ENCODE results near the gene HARS1. TPM values are rescaled to one million over a fixed set of nuclear protein-coding genes. Genes with fewer than 3 reads are reported as not detected.
A peak's percentile ranks its signal among the peaks of the same experiment; 100 is the strongest.

HARS1 gene
- total and polyA plus RNA-seq, 10 of the 15 experiments (the other 5 are each of a cell fraction or from before 2014, with no cell fraction given): 12.0 to 93.8 (median 76.9) TPM

GRCh38 chr5:140673187-140673976, 17.8 kb downstream of the HARS1 start, which contains the start of gene DND1:
Gene DND1 (minus strand): TSS chr5:140673576. CDS start chr5:140673542, 34 bp downstream.
- SMC1A ChIA-PET (ENCODE audit: uncharacterized antibody, unreplicated experiment): no interaction called here
- CTCF ChIA-PET: no interaction called here
- no peaks in the 10 kb centered on the region for H3K79me2 ChIP-seq (ENCODE audit: control insufficient read depth, insufficient read depth, low read length)
- BruUV-seq (replicated peaks): no TSS peak
- H3K36me3 ChIP-seq (ENCODE audit: control insufficient read depth in 2 of 2, insufficient read depth in 2 of 2, low read length in 1 of 2): peaks cover 34 to 38% of the 10 kb centered on the region in 2 experiments
- H3K4me1 ChIP-seq (ENCODE audit: control insufficient read depth, insufficient read depth, low read length): no peaks in the 10 kb centered on the region
- intact Hi-C loops (cut with micrococcal nuclease; ENCODE audit: unreplicated experiment) (no loop called here), in situ Hi-C loops (cut with MboI) (no loop called here)
- H4K20me1 ChIP-seq (ENCODE audit: control insufficient read depth, insufficient read depth): no peaks in the 10 kb centered on the region; the same call in 1 of the 2 replicates
- H3K4me3 ChIP-seq: no peak within 1 kb of the TSS
- no peak within 1 kb of the TSS for H3K27ac ChIP-seq (ENCODE audit: control insufficient read depth, insufficient read depth)
- TF ChIP-seq RBBP5 (conservative IDR thresholded peaks at IDR 0.05): no peak
- peak; percentile 53 for TF ChIP-seq POLR2A (IDR thresholded peaks at IDR 0.05; ENCODE audit: low read depth, low read length)
- POLR2A ChIA-PET: no interaction called here
- DNase-seq (ENCODE audit: low read depth, low spot score) (no peak), FAIRE-seq (no peak), ATAC-seq (no peak)
- WGBS (ENCODE audit: insufficient coverage, insufficient replicate concordance, low lambda C conversion rate, missing lambda C conversion rate): 98% methylated on average over 38 of the region's 45 CpGs
- RAD21 ChIA-PET (ENCODE audit: unreplicated experiment): no interaction called here
- no peaks in the 10 kb centered on the region for H3K27me3 ChIP-seq (replicated peaks in 1 of 2; ENCODE audit: control insufficient read depth in 2 of 2, insufficient read depth in 2 of 2, low read length in 1 of 2)
- no peak within 1 kb of the TSS for H2AFZ ChIP-seq (ENCODE audit: control insufficient read depth, low read depth, low read length)
- H3K9ac ChIP-seq (ENCODE audit: control insufficient read depth, insufficient read depth, low read length): no peak within 1 kb of the TSS
- H3K4me2 ChIP-seq (ENCODE audit: control insufficient read depth, insufficient read depth): no peak within 1 kb of the TSS
- H3K9me3 ChIP-seq (replicated peaks; ENCODE audit: control insufficient read depth, insufficient read depth, low read length): no peaks in the 10 kb centered on the region

DNA sequence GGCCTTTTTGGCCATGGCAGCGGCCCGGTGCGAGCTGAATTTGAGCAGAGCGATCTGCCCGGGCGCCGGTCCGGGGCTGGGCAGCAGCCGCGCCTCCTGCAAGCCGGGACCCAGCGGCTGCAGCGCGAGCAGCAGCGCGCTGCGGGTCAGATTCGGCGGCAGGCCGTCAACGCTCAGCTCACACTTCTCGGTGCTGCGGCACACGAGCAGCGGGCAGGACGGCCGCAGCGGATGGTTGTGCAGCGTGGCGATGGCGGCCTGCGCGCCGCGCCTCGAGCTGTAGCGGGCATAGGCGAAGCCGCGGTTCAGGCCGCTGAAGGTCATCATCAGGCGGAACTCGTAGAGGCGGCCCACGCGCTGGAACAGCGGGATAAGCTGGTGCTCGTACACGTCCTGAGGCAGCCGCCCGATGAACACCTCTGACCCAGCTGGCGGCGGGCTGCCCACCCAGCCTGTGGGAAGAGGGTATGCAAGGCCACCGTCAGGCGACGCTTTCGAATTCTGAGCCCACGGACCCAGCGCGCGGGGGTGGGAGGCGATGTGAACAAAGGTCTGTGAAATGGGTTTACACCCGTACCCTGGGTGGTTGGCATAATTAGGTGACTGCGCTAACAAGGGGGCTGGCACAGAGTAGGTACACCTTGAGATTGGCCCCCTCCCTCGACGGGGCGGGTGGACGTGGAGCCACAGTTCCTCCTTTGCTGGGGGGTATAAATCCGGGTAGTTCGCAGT, 18.5 kb downstream of the HARS1 start:
- no peak for FAIRE-seq
- no peaks in the 10 kb centered on the region for H3K27me3 ChIP-seq (replicated peaks in 1 of 2; ENCODE audit: control insufficient read depth in 2 of 2, insufficient read depth in 2 of 2, low read length in 1 of 2)
- no peak overlapping the region for H2AFZ ChIP-seq (ENCODE audit: control insufficient read depth, low read depth, low read length)
- POLR2A ChIA-PET: no interaction called here
- no peak overlapping the region for H3K4me3 ChIP-seq
- BruUV-seq (replicated peaks): no TSS peak
- WGBS (ENCODE audit: insufficient coverage, insufficient replicate concordance, low lambda C conversion rate, missing lambda C conversion rate): 98% methylated on average over 60 of the region's 70 CpGs
- H3K9me3 ChIP-seq (replicated peaks; ENCODE audit: control insufficient read depth, insufficient read depth, low read length): no peaks in the 10 kb centered on the region
- H4K20me1 ChIP-seq (ENCODE audit: control insufficient read depth, insufficient read depth): no peaks in the 10 kb centered on the region; the same call in 1 of the 2 replicates
- H3K4me1 ChIP-seq (ENCODE audit: control insufficient read depth, insufficient read depth, low read length): no peaks in the 10 kb centered on the region
- in situ Hi-C loops (cut with MboI): no loop called here
- no peak overlapping the region for H3K9ac ChIP-seq (ENCODE audit: control insufficient read depth, insufficient read depth, low read length)
- TF ChIP-seq POLR2A (IDR thresholded peaks at IDR 0.05; ENCODE audit: low read depth, low read length) (peak; percentile 18; the same call in 1 of the 2 replicates), CREB1 (IDR thresholded peaks at IDR 0.05; ENCODE audit: low read depth) (no peak), PML (IDR thresholded peaks at IDR 0.05; ENCODE audit: low read length) (no peak)
- no peak overlapping the region for H3K4me2 ChIP-seq (ENCODE audit: control insufficient read depth, insufficient read depth)
- CTCF ChIA-PET: interaction anchor here (0.7 to 1.0 kb wide), 2 partner anchors 18 to 314 kb away, joined by 3 read pairs; partner anchors contain the start of genes HARS1 and HARS2
- RAD21 ChIA-PET (ENCODE audit: unreplicated experiment): no interaction called here
- intact Hi-C loops (cut with micrococcal nuclease; ENCODE audit: unreplicated experiment): no loop called here
- no peak for ATAC-seq
- H3K36me3 ChIP-seq (ENCODE audit: control insufficient read depth in 2 of 2, insufficient read depth in 2 of 2, low read length in 1 of 2): peaks cover 35 to 40% of the 10 kb centered on the region in 2 experiments
- no peaks in the 10 kb centered on the region; the same call in 1 of the 2 replicates for H3K79me2 ChIP-seq (ENCODE audit: control insufficient read depth, insufficient read depth, low read length)
- DNase-seq (ENCODE audit: low read depth, low spot score): no peak
- H3K27ac ChIP-seq (ENCODE audit: control insufficient read depth, insufficient read depth): no peak overlapping the region
- SMC1A ChIA-PET (ENCODE audit: uncharacterized antibody, unreplicated experiment): no interaction called here

Data from GM12878 (cell line).